Measurements from ENCODE around the gene PRKACA. TPM values are rescaled to one million over a fixed set of nuclear protein-coding genes. Genes with fewer than 3 reads are reported as not detected.

PRKACA gene
- total RNA-seq, 4 donors from 2014 or later = 16.7 to 74.8 (median 39.5) TPM

DNA sequence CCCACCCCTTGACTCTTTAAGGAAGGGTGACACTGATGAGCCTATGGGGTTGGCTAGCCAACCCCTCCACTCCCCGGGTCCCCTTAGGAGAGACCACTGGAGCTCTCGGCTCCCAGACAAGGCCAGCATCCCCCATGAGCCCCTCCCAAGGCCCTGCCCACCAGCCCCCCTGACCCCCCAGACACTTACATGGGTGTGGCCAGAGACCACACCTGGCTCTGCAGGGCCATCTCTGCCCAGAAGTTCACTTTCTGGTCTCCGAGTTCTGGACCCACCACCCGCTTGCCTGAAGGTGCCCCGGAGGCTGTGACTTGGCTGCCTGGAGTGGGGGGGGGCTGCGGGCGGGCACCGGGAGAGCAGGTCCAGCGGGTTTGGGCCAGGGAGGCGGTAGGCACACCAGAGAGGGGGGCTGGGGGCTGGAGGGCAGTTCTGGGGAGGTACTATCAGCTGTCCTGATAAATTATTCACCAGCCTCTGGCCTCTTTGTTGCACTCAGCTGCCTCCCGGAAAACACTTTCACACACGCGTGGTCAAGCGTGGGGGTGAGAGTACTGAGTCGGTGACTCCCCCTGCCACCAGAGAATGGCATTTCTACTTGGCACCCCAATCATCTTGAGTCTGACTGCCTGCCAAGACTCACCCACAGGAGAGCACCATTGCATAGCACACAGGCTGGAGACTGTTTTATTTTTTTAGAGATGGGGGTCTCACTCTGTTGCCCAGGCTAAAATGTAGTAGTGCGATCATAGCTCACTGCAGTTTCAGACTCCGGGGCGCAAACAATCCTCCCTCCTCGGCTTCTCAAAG, 55.6 kb downstream of the PRKACA start, which contains the start of gene PALM3:
TSS of gene PALM3 (minus strand) at position 326 of the 807 bp plus-strand sequence. CDS start at position 230, 96 bp downstream.
- DNase-seq = peak; percentile 35
- Histone ChIP-seq H3K36me3 (no peaks in the 10 kb centered on the region), H3K4me1 (peaks cover 0 to 16% (median 11%) of the 10 kb centered on the region in 4 donors), H3K27ac (no peak within 1 kb of the TSS), H3K27me3 (peaks cover 60% of the 10 kb centered on the region), H3K9me3 (no peaks in the 10 kb centered on the region), H3K4me3 (no peak within 1 kb of the TSS)
- intact Hi-C loops (cut with DNase I; ENCODE audit: low total_unique reads) (no loop called here), in situ Hi-C loops (cut with MboI; ENCODE audit: low pct_ligation_motif_present in 1 of 4, low pct_unique_long_range_greater_than_20kb in 1 of 4, low sequenced_read_pairs in 3 of 4) (loop anchor here in 3 of 4 donors (10.0 to 25.0 kb wide), 3 partner anchors 175 to 475 kb away; partner anchors contain the start of gene NANOS3 (in 2 of the 3))
- WGBS, 2 donors (ENCODE audit: low coverage in 1 of 2) = 54 to 60% methylated on average over 2 to 19 of the region's 19 CpGs
- no peak for TF ChIP-seq POLR2A (IDR thresholded peaks at IDR 0.05)
- TF ChIP-seq EP300 (IDR thresholded peaks at IDR 0.05; ENCODE audit: low read depth) = no peak
- no peak for TF ChIP-seq CTCF (IDR thresholded peaks at IDR 0.05)
- TF ChIP-seq POLR2AphosphoS5 (IDR thresholded peaks at IDR 0.05) = no peak

GRCh38 chr19:14061081-14061749, 56.3 kb downstream of the PRKACA start:
- no peaks in the 10 kb centered on the region for H3K9me3 ChIP-seq
- H3K4me1 ChIP-seq = peaks cover 0 to 16% (median 12%) of the 10 kb centered on the region in 4 donors
- intact Hi-C loops (cut with DNase I; ENCODE audit: low total_unique reads) = no loop called here
- in situ Hi-C loops (cut with MboI; ENCODE audit: low pct_ligation_motif_present in 1 of 4, low pct_unique_long_range_greater_than_20kb in 1 of 4, low sequenced_read_pairs in 3 of 4) = loop anchor here in 3 of 4 donors (10.0 to 25.0 kb wide), 3 partner anchors 174 to 474 kb away; partner anchors contain the start of gene NANOS3 (in 2 of the 3)
- H3K27ac ChIP-seq = no peak overlapping the region
- H3K4me3 ChIP-seq = no peak overlapping the region
- H3K36me3 ChIP-seq = no peaks in the 10 kb centered on the region
- TF ChIP-seq POLR2A (IDR thresholded peaks at IDR 0.05) (no peak), CTCF (IDR thresholded peaks at IDR 0.05) (no peak), EP300 (IDR thresholded peaks at IDR 0.05; ENCODE audit: low read depth) (no peak), POLR2AphosphoS5 (IDR thresholded peaks at IDR 0.05) (no peak)
- H3K27me3 ChIP-seq = peaks cover 60% of the 10 kb centered on the region
- 20 to 51% methylated on average over 1 to 8 of the region's 9 CpGs for WGBS, 2 donors (ENCODE audit: low coverage in 1 of 2)
- DNase-seq = no peak

GRCh38 chr19:14059652-14060155, 57.9 kb downstream of the PRKACA start:
- Histone ChIP-seq H3K36me3 (no peaks in the 10 kb centered on the region), H3K27ac (no peak overlapping the region), H3K27me3 (peaks cover 60% of the 10 kb centered on the region), H3K4me3 (no peak overlapping the region), H3K4me1 (peaks cover 0 to 16% (median 12%) of the 10 kb centered on the region in 4 donors), H3K9me3 (no peaks in the 10 kb centered on the region)
- intact Hi-C loops (cut with DNase I; ENCODE audit: low total_unique reads) (loop anchor here (5.0 kb wide), 1 partner anchor 843 kb away; no protein-coding TSS in a partner anchor), in situ Hi-C loops (cut with MboI; ENCODE audit: low pct_ligation_motif_present in 1 of 4, low pct_unique_long_range_greater_than_20kb in 1 of 4, low sequenced_read_pairs in 3 of 4) (loop anchor here (10.0 to 25.0 kb wide), 5 partner anchors 165 to 472 kb away; partner anchors contain the start of gene NANOS3 (in 2 of the 4))
- 46% methylated on average over 8 of the region's 8 CpGs; no CpG with 5 or more reads in 1 of the 2 donors for WGBS, 2 donors (ENCODE audit: low coverage in 1 of 2)
- no peak for DNase-seq
- no peak for TF ChIP-seq POLR2AphosphoS5 (IDR thresholded peaks at IDR 0.05)
- no peak for TF ChIP-seq CTCF (IDR thresholded peaks at IDR 0.05)
- no peak for TF ChIP-seq POLR2A (IDR thresholded peaks at IDR 0.05)
- no peak for TF ChIP-seq EP300 (IDR thresholded peaks at IDR 0.05; ENCODE audit: low read depth)
